Nephron progenitor cell (in vitro differentiated cells): Measurements from ENCODE around the gene PLIN1.

Experiments used
- DNase-seq: peaks from one replicate; pipeline ENCODE4 v3.0.0; 2021
- H3K27ac Mint-ChIP-seq: 2 replicates; pipeline ENCODE4 v1.8.0; 2021; ENCODE audit warnings: mild to moderate bottlenecking, moderate library complexity, mixed read lengths
- H3K27me3 Mint-ChIP-seq: 2 replicates; pipeline ENCODE4 v1.8.0; 2021; ENCODE audit warnings: mild to moderate bottlenecking, low read depth, mixed read lengths; ENCODE audit not compliant: poor library complexity
- H3K36me3 Mint-ChIP-seq: 2 replicates; pipeline ENCODE4 v1.8.0; 2021; ENCODE audit warnings: low read depth, mixed read lengths
- H3K4me1 Mint-ChIP-seq: 2 replicates; pipeline ENCODE4 v1.8.0; 2021; ENCODE audit warnings: mixed read lengths
- H3K4me3 Mint-ChIP-seq: 2 replicates; pipeline ENCODE4 v1.8.0; 2021; ENCODE audit warnings: mild to moderate bottlenecking, moderate library complexity, mixed read lengths
- H3K9me3 Mint-ChIP-seq: 2 replicates; pipeline ENCODE4 v1.8.0; 2021; ENCODE audit warnings: mild to moderate bottlenecking, moderate library complexity, mixed read lengths
- CTCF ChIP-seq: fragments of 200-600 bp; sonication (generic); IDR thresholded peaks from 2 replicates; pipeline ENCODE4 v1.5.0; 2021; ENCODE audit warnings: antibody characterized with exemption

PLIN1 gene

GRCh38 chr15:89627256-89627970, 51.8 kb downstream of the PLIN1 start:
- no peak for DNase-seq
- Mint-ChIP-seq H3K9me3 (peaks cover 6% of the 10 kb centered on the region), H3K4me1 (no peaks in the 10 kb centered on the region), H3K27me3 (peaks cover 3% of the 10 kb centered on the region), H3K36me3 (peaks cover 85% of the 10 kb centered on the region), H3K4me3 (no peak overlapping the region), H3K27ac (peak overlapping the region; percentile 66)
- TF ChIP-seq CTCF: no peak

- no peak for TF ChIP-seq CTCF
- Mint-ChIP-seq H3K9me3 (no peaks in the 10 kb centered on the region), H3K4me3 (no peak overlapping the region), H3K27ac (peak overlapping the region; percentile 53), H3K4me1 (no peaks in the 10 kb centered on the region), H3K36me3 (peaks cover 85% of the 10 kb centered on the region), H3K27me3 (peaks cover 3% of the 10 kb centered on the region)
- no peak for DNase-seq
Observed at GRCh38 chr15:89625716-89626115, 53.5 kb downstream of the PLIN1 start.

- no peak for DNase-seq
- Mint-ChIP-seq H3K27ac (no peak overlapping the region), H3K4me3 (no peak overlapping the region), H3K4me1 (no peaks in the 10 kb centered on the region), H3K27me3 (no peaks in the 10 kb centered on the region), H3K36me3 (peaks cover 89% of the 10 kb centered on the region), H3K9me3 (no peaks in the 10 kb centered on the region)
- no peak for TF ChIP-seq CTCF
Observed at GRCh38 chr15:89623165-89623564, 56.0 kb downstream of the PLIN1 start.

GRCh38 chr15:89621547-89621946, 57.6 kb downstream of the PLIN1 start:
- Mint-ChIP-seq H3K27ac (peak overlapping the region; percentile 61), H3K4me3 (no peak overlapping the region), H3K36me3 (peaks cover 85% of the 10 kb centered on the region), H3K27me3 (no peaks in the 10 kb centered on the region), H3K9me3 (no peaks in the 10 kb centered on the region), H3K4me1 (no peaks in the 10 kb centered on the region)
- TF ChIP-seq CTCF: no peak
- DNase-seq: no peak

GRCh38 chr15:89616228-89616627, 62.9 kb downstream of the PLIN1 start:
- Mint-ChIP-seq H3K4me3 (no peak overlapping the region), H3K27me3 (no peaks in the 10 kb centered on the region), H3K36me3 (peaks cover 87% of the 10 kb centered on the region), H3K4me1 (no peaks in the 10 kb centered on the region), H3K27ac (no peak overlapping the region), H3K9me3 (peaks cover 37% of the 10 kb centered on the region)
- no peak for DNase-seq
- TF ChIP-seq CTCF: no peak

- no peaks in the 10 kb centered on the region for H3K4me1 Mint-ChIP-seq
- no peaks in the 10 kb centered on the region for H3K27me3 Mint-ChIP-seq
- H3K9me3 Mint-ChIP-seq: peaks cover 48% of the 10 kb centered on the region
- no peak for DNase-seq
- peaks cover 87% of the 10 kb centered on the region for H3K36me3 Mint-ChIP-seq
- H3K4me3 Mint-ChIP-seq: no peak overlapping the region
- no peak for TF ChIP-seq CTCF
- no peak overlapping the region for H3K27ac Mint-ChIP-seq
Observed at GRCh38 chr15:89615135-89615534, 64.0 kb downstream of the PLIN1 start.
